Pulmonary artery endothelial cell (primary cell): Measurements from ENCODE around the gene MBD4. TPM values are rescaled to one million over a fixed set of nuclear protein-coding genes. Genes with fewer than 3 reads are reported as not detected.
A peak's percentile ranks its signal among the peaks of the same experiment; 100 is the strongest.
"Not testable (repeated sequence)": the region's sequence is repeated elsewhere in the genome, so short reads cannot be mapped to it uniquely, and the experiment has no call there.

Source experiments
- DNase-seq: peaks from one replicate; pipeline ENCODE4 v3.0.0-alpha.2; 2011; ENCODE audit warnings: low read depth, low spot score
- total RNA-seq: library from RNA; depleted of rRNA; stranded (reverse); fragments of >200 nt; gene quantifications from 2 replicates; pipeline ENCODE4 v1.2.3, GENCODE V29; 2014

MBD4 gene
- total RNA-seq, 1 donor from 2014 or later = 20.0 TPM

- no peak for DNase-seq
Observed at GRCh38 chr3:129410971-129411370, 28.8 kb downstream of the MBD4 start.

GRCh38 chr3:129409541-129409940, 30.2 kb downstream of the MBD4 start:
- DNase-seq = no peak

GRCh38 chr3:129404610-129405009, 35.1 kb downstream of the MBD4 start:
- no peak for DNase-seq

- DNase-seq = no peak
Observed at GRCh38 chr3:129404130-129404529, 35.6 kb downstream of the MBD4 start.

- no peak for DNase-seq
Observed at GRCh38 chr3:129403450-129403849, 36.3 kb downstream of the MBD4 start.

GRCh38 chr3:129402616-129403015, 37.1 kb downstream of the MBD4 start:
- DNase-seq = no peak

- no peak for DNase-seq
Observed at GRCh38 chr3:129402210-129402609, 37.5 kb downstream of the MBD4 start.

- no peak for DNase-seq
Observed at GRCh38 chr3:129399895-129400357, 39.8 kb downstream of the MBD4 start.

GRCh38 chr3:129399145-129399894, 40.4 kb downstream of the MBD4 start:
- peak; percentile 88 for DNase-seq

GRCh38 chr3:129398803-129399144, 41.0 kb downstream of the MBD4 start:
- DNase-seq = no peak

GRCh38 chr3:129393760-129394564, 45.8 kb downstream of the MBD4 start:
- DNase-seq = not testable (repeated sequence)

- no peak for DNase-seq
Observed at GRCh38 chr3:129393271-129393670, 46.5 kb downstream of the MBD4 start.

GRCh38 chr3:129392106-129392887, 47.5 kb downstream of the MBD4 start:
- DNase-seq = not testable (repeated sequence)

- not testable (repeated sequence) for DNase-seq
Observed at GRCh38 chr3:129391583-129391982, 48.2 kb downstream of the MBD4 start.

- DNase-seq = no peak
Observed at GRCh38 chr3:129389572-129389937, 50.2 kb downstream of the MBD4 start.

GRCh38 chr3:129388791-129389571, 50.8 kb downstream of the MBD4 start:
- peak; percentile 74 for DNase-seq

GRCh38 chr3:129387487-129387886, 52.3 kb downstream of the MBD4 start:
- no peak for DNase-seq

- DNase-seq = no peak
Observed at GRCh38 chr3:129386984-129387383, 52.8 kb downstream of the MBD4 start.

- DNase-seq = not testable (repeated sequence)
Observed at GRCh38 chr3:129385507-129385906, 54.2 kb downstream of the MBD4 start.

- DNase-seq = no peak
Observed at GRCh38 chr3:129384594-129385323, 55.0 kb downstream of the MBD4 start.
